Heart right ventricle (tissue), 16 donors: ENCODE results near the gene IER3IP1. TPM values are rescaled to one million over a fixed set of nuclear protein-coding genes. Genes with fewer than 3 reads are reported as not detected.

Experiments used
- ATAC-seq, 8 donors: fragments of 200-7000 bp; cut with Tn5 transposase; one replicate each; pipeline ENCODE4 v1.9.1; 2020; ENCODE audit warnings: mild to moderate bottlenecking in 8 of 8, moderate library complexity in 8 of 8, moderate number of reproducible peaks in 1 of 8
- DNase-seq, 2 donors: peaks; one replicate each; pipeline ENCODE4 v3.0.0-alpha.2; 2020
- H3K27ac ChIP-seq, 10 donors: fragments of 200-600 bp; sonication (generic) in 2 of 10; one replicate each; pipeline versions ENCODE4 v1.5.0 to v1.8.0; 2020 to 2022; ENCODE audit warnings: mild to moderate bottlenecking in 3 of 10
- H3K27me3 ChIP-seq, 7 donors: fragments of 200-600 bp; one replicate each; pipeline ENCODE4 v1.8.0; 2021 to 2022; ENCODE audit warnings: mild to moderate bottlenecking in 2 of 7
- H3K36me3 ChIP-seq, 9 donors: fragments of 200-600 bp; sonication (generic) in 1 of 9; one replicate each; pipeline versions ENCODE4 v1.5.0 to v1.8.0; 2020 to 2022; ENCODE audit warnings: mild to moderate bottlenecking in 2 of 9
- H3K4me1 ChIP-seq, 9 donors: fragments of 200-600 bp; sonication (generic) in 1 of 9; one replicate each; pipeline versions ENCODE4 v1.5.0 to v1.8.0; 2020 to 2022; ENCODE audit warnings: mild to moderate bottlenecking in 4 of 9
- H3K4me3 ChIP-seq, 10 donors: fragments of 200-600 bp; sonication (generic) in 2 of 10; one replicate each; pipeline versions ENCODE4 v1.5.0 to v1.8.0; 2020 to 2022; ENCODE audit warnings: mild to moderate bottlenecking in 7 of 10, moderate library complexity in 2 of 10
- H3K9me3 ChIP-seq, 11 donors: fragments of 200-600 bp in 10 of 11; sonication (generic) in 2 of 11; one replicate each; pipeline versions ENCODE4 v1.5.0 to v1.8.0; 2013 to 2022; ENCODE audit warnings: mild to moderate bottlenecking in 2 of 11, control low read depth in 1 of 11, moderate library complexity in 1 of 11
- CTCF ChIP-seq, 9 donors: fragments of 200-600 bp; sonication (generic) in 2 of 9; IDR thresholded peaks; one replicate each; pipeline versions ENCODE4 v1.5.0 to v1.8.0; 2021 to 2022; ENCODE audit warnings: antibody characterized with exemption in 9 of 9, mild to moderate bottlenecking in 5 of 9, moderate library complexity in 1 of 9
- WGBS, 2 donors: extraction: QIAGEN DNeasy Blood & Tissue Kit; methylation state at CpG; one replicate each; pipeline ENCODE4 v1.1.7; 2013; ENCODE audit warnings: inconsistent platforms in 1 of 2; 5-methylcytosine and 5-hydroxymethylcytosine counted together
- intact Hi-C, 10 donors: fragments of 100-400 bp; cut with DNase I; formaldehyde crosslinking; loops; one replicate each; pipeline versions ENCODE4 v1.11.1 to v1.14.2; 2022
- polyA plus RNA-seq, 2 donors: library from polyadenylated mRNA; stranded (reverse); fragments of 200-250 nt; gene quantifications; one replicate each; pipeline ENCODE4 v1.2.3, GENCODE V29; 2013
- total RNA-seq, 10 donors: library from RNA; stranded (reverse); fragmentation: NEBNext Ultra II Directional in 3 of 10; extraction: Animal tissue kit (Norgen Biotek cat#: 25700) in 3 of 10; gene quantifications; one replicate each; pipeline versions ENCODE4 v1.2.1 to v1.2.4, GENCODE V29; 2021 to 2023
- donor health status: Arrhythmogenic right ventricular cardiomyopathy.
- donor health status: ischemic (EF 13 %, LVEDD 7.1; RV severe dilation, severe dysfunction).
- donor health status: healthy with polysubstance abuse.
- donor health status: DM: no; HTN: yes; CAD: no.
- donor health status: DM: no; HTN: no; CAD: no.
- donor health status: ischemic (EF 25% LVEDD 6.9; RV normal size, moderate dysfunction).
- donor health status: ischemic (EF 25% LVEDD 5.7; RV mildly dilated, moderate dysfunction).
- donor health status: healthy.
- donor health status: DM: yes; HTN: yes; CAD: no.
- donor health status: Ischemic cardiomyopathy.
- donor health status: ischemic (EF 35%, LVEDD 5.7; RV mildly dilated, moderate dysfunction).
- donor health status: nonischemic (EF 11% LVEDD 7.7; RV severe dilation, severe dysfunction).
- donor health status: DM: yes; HTN: yes; CAD: no.
- donor health status: PGD.
- donor health status: ischemic (EF 29% LVEDD 5.4; RV normal size, mild dysfunction).
- donor health status: nonischemic (EF 23%, LVEDD 6.1; RV moderate dilation, normal function).

The IER3IP1 gene
- total and polyA plus RNA-seq, 12 donors = 8.5 to 18.0 (median 10.3) TPM

GRCh38 chr18:47118981-47119380 is 57.2 kb downstream of the IER3IP1 start:
- DNase-seq (no peak), ATAC-seq (no peak)
- intact Hi-C loops = no loop called here
- TF ChIP-seq CTCF (IDR thresholded peaks at IDR 0.05) = no peak
- Histone ChIP-seq H3K4me1 (no peaks in the 10 kb centered on the region), H3K27ac (no peak overlapping the region), H3K36me3 (peaks cover 0 to 65% (median 13%) of the 10 kb centered on the region in 9 donors), H3K27me3 (no peaks in the 10 kb centered on the region), H3K4me3 (no peak overlapping the region), H3K9me3 (no peaks in the 10 kb centered on the region)
- WGBS, 2 donors = 91 to 100% methylated on average over 2 of the region's 2 CpGs

GRCh38 chr18:47115205-47115604 is 61.0 kb downstream of the IER3IP1 start:
- intact Hi-C loops = no loop called here
- no peaks in the 10 kb centered on the region for H3K4me1 ChIP-seq
- peaks cover 0 to 80% (median 36%) of the 10 kb centered on the region in 9 donors for H3K36me3 ChIP-seq
- TF ChIP-seq CTCF (IDR thresholded peaks at IDR 0.05) = no peak
- no peak overlapping the region for H3K27ac ChIP-seq
- WGBS, 2 donors = 84 to 86% methylated on average over 2 of the region's 2 CpGs
- no peaks in the 10 kb centered on the region for H3K27me3 ChIP-seq
- no peaks in the 10 kb centered on the region for H3K9me3 ChIP-seq
- ATAC-seq (no peak), DNase-seq (no peak)
- no peak overlapping the region for H3K4me3 ChIP-seq

- no peak for ATAC-seq
- Histone ChIP-seq H3K9me3 (no peaks in the 10 kb centered on the region), H3K36me3 (peaks cover 0 to 80% (median 36%) of the 10 kb centered on the region in 9 donors), H3K27me3 (no peaks in the 10 kb centered on the region), H3K4me1 (peaks cover 0 to 4% (median 0%) of the 10 kb centered on the region in 9 donors), H3K27ac (no peak overlapping the region), H3K4me3 (no peak overlapping the region)
- WGBS, 2 donors = 92 to 97% methylated on average over 2 of the region's 2 CpGs
- intact Hi-C loops = no loop called here
- DNase-seq = no peak
- TF ChIP-seq CTCF (IDR thresholded peaks at IDR 0.05) = no peak
Observed at GRCh38 chr18:47113796-47114540, 62.2 kb downstream of the IER3IP1 start.

DNA sequence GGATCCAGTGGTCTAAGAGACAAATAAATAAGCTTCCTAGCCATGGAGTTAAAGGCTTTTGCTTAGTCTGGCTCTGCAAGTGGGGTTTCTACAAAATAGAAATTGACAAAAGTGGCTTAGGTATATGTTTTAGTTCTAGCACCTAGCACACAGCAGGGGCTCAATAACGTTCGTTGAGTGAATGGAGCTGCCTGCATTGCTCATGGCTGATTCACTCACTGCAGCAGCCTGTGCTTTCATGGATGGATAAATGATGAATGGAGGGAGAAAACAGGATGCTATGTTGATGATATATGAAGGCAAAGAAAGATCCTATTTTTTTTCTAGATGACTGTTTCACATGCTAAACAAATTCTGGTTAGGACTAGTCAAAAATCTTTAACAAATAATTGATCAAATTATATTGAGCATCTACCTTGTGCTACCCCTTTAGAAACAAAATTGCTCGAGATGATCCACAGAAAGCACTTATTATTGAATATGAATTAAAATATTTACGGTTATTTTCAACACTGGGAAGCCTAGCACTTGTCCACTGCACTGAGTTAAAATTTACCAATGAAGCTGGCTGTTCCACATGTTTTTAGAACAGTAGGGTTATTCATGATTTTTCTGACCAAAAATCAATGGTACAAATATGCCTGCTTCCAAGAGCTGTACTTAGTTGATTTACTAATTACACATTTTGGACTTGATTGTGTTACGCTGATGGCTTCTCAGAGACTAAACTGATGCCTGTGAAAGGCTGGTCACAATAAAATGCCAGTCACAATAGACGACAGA is 65.5 kb downstream of the IER3IP1 start:
- no peaks in the 10 kb centered on the region for H3K27me3 ChIP-seq
- H3K4me1 ChIP-seq = peaks cover 0 to 4% (median 0%) of the 10 kb centered on the region in 9 donors
- 88 to 92% methylated on average over 6 of the region's 6 CpGs for WGBS, 2 donors
- H3K36me3 ChIP-seq = peaks cover 0 to 100% (median 56%) of the 10 kb centered on the region in 9 donors
- intact Hi-C loops = no loop called here
- H3K27ac ChIP-seq = no peak overlapping the region
- ATAC-seq (no peak), DNase-seq (no peak)
- TF ChIP-seq CTCF (IDR thresholded peaks at IDR 0.05) = no peak
- H3K9me3 ChIP-seq = no peaks in the 10 kb centered on the region
- H3K4me3 ChIP-seq = no peak overlapping the region
